HG02981 (cell line): ENCODE measurements around the gene HRCT1.

Source experiments
- ATAC-seq: cut with Tn5 transposase; IDR thresholded peaks from one replicate; pipeline ENCODE4 v1.9.1; 2021; ENCODE audit warnings: mild to moderate bottlenecking, moderate library complexity; ENCODE audit not compliant: unreplicated experiment

The HRCT1 gene

DNA sequence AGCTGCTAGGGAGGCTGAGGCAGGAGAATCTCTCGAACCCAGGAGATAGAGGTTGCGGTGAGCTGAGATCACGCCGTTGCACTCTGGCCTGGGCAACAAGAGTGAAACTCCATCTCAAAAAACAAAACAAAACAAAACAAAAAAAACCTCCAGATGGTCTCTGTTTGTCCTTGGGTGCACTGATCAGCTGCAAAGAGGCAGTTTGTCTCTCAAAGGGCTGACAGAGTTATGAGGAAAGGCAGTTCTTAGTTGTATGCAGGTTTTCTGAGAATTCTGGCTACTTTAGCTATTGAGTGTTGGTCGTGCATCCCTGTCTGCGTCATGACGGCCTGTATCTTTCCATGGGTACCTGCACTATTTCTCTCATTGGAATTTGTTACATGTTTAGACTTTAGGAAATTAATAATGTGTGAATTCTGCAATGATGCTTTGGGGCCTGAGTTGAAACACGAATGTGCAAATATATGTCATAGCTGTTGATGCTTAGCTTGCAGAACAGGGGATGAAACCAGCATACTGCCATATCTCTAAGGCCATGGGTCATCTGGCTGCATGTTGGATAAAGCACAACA is 33.8 kb downstream of the HRCT1 start:
- no peak for ATAC-seq

GRCh38 chr9:35940458-35941407 is 34.7 kb downstream of the HRCT1 start:
- no peak for ATAC-seq

DNA sequence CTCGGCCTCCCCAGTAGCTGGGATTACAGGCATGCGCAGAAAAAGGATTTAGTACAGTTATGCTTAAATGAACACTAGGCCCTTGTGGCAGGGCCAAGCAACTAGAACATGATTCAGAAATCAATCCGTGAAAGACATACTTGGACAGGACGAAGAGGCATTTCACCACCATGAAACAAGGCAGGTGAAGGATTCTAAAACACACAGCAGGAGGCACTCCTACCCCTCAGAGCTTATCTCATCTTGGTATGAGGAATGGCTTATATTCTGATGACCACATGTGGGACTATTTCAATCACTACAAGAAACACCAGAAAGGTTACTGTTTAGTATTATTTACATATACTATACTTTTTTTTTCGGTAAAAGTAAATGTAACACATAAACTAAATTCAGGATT is 36.3 kb downstream of the HRCT1 start:
- no peak for ATAC-seq

DNA sequence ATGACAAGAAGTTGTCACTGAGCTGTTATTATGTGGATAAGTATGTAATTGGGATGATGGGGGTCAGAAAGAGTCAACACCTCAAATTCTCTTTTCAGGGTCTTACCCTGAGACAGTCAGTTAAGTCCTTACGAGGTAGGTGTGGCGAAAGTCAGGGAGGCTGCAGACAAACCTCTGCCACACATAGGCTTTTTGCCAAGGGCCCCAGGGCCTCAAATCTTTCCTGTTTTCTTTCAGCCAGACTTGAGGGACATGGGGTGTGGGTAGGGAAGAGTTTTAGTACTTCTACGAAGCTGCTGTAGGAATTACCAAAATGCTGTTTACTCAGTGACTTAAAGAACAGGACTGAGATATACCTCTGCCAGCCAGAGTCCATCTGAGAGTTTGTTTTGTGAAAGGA is 38.2 kb downstream of the HRCT1 start:
- no peak for ATAC-seq

DNA sequence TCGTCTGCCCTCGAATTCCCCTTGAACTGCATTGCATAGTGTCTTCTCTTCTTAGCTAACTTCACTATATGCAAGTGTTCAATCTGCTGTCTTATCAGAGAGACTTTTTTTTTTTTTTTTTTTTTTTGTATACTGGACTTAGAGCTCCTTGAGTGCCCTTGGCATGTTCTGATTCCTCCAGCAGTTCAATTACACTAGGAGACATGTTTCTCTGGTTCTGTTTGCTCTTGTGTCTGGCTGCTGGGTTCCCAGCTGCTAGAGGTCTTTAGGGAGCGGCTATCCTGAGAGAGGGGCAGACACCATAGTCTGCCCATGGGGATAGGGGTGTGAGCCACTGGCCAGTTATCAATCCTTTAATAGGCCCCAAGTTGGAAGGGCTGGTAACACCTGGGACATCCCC is 38.8 kb downstream of the HRCT1 start:
- no peak for ATAC-seq

DNA sequence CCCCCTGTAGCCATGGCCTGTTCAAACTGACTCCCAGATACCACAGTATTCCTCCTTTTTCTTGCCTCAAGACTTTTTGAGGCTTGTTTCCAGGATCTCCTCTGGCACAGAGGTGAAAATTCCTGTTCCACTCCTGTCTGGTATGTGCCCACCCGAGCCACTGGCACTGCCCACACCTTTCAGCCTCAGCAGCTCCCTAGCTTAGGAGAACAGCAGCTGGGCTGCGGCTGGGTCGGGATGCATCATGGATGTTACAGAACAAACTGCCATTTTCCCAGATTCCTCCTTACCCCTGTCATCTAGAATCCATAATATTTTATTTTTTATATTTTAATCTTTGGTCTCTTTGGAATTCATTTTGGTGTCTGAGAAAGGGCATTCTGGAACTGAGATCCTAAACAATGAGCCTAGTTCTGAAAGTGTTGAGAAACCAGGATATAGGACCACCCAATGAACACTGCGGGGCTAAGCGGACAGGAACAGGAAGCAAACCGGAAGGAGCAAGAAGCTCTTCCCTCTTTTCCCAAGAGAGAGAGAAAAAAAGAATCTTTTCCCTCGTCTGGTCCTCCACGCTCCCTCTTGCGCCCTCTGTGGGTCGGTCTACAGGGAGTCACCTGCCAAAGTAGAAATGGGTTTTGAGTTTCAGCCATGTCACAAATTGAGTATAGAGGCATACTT is 39.5 kb downstream of the HRCT1 start:
- ATAC-seq = no peak

GRCh38 chr9:35948451-35948850 is 42.4 kb downstream of the HRCT1 start:
- no peak for ATAC-seq

- ATAC-seq = no peak
These were observed 42.9 kb downstream of the HRCT1 start for GRCh38 chr9:35948901-35949318.

- ATAC-seq = no peak
These were observed 45.7 kb downstream of the HRCT1 start for GRCh38 chr9:35951736-35952135.

DNA sequence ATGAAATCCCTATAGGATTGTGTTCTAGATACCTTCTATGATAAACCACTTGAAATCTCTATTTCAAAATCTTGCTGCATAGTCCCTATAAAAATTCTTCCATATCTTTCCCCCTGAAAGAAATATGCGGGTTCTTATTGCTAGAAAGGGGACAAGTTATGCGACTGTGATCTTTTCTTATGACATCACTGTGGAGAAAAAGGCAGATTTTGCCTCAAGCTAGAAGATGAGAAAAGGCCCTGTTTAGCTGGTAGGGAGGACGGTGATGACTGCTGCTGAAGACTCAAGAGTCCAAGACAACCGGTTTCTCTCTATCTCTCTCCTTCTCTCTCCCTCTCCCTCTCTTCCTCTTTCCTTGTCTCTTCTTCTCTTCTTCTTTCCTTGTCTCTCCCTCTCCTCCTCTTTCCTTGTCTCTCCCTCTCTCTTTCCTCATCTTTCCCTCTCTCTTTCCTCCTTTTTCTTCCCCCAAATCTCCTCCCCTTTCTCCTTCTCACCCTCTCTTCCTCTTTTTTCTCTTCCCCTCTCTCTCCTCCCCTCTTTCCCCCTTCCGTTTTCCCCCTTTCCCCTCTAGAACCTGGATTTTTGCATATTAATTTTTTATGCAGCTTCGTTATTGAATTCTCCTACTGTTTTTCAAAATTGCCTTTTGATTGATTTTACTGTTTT is 46.7 kb downstream of the HRCT1 start:
- no peak for ATAC-seq

DNA sequence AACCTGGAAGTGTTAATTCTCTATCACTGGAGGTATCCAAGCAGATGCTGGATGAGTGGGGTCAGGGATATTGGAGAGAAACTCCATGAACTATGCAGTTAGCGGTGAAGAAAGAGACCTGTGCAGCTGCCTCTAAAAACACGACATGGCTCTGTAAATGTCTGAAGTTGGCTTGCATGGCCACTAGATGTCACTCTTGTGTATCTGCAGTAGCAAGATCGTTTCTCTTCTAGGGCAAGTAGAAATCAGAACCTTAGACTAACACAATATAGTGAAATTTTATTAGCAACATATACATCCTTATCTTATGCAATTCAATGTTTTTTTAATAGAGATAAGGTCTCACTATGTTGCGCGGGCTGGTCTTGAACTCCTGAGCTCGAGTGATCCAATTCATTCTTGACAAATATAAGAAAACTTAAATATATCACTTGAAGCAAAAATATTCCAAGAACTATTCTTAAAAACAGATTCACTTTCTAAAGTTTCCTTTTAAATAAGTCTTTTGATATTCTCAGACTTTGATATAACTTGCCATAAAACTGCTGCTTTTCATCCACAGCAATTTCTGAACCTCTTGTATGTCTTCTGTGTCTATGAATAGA is 49.0 kb downstream of the HRCT1 start:
- ATAC-seq = no peak

DNA sequence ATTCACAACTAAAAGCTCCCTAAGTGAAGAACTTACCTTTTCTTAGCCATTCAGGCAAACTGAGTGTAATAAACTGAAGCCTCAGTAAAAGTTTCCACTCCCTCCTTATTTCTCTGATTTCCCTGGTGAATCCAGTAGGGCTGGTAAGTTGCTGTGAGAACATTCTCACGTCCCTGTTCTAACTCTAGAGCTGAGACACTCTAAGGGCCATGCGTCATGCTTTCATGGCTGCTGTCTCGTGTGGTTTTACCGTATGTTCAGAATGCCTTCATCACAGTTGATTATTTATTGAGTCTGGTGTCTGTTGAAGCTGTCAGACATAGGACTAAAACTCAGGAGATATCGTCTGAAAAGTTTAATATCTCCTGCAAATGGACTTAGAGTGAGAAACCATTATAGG is 50.6 kb downstream of the HRCT1 start:
- ATAC-seq = no peak
